Endothelial cell of umbilical vein (primary cell): ENCODE data around the gene FEN1. TPM values are rescaled to one million over a fixed set of nuclear protein-coding genes. Genes with fewer than 3 reads are reported as not detected.

ENCODE experiments used
- BruUV-seq: library from RNA; stranded (reverse); fragments of 400-500 nt; replicated peaks from 2 replicates; lab custom pipeline; 2021; lab: Mats Ljungman, UMichigan
- CTCF ChIA-PET: fragments of 300-600, 350-600 bp; sonication (Branson Sonifier 250); formaldehyde crosslinking; loops from one replicate; lab custom pipeline; 2021; ENCODE audit warnings: antibody characterized with exemption, inconsistent platforms; lab: Charles Lee
- POLR2A ChIA-PET: fragments of 300-600, 350-600 bp; sonication (Branson Sonifier 250); formaldehyde crosslinking; loops from one replicate; lab custom pipeline; 2021; ENCODE audit warnings: antibody characterized with exemption, inconsistent platforms; lab: Charles Lee
- DNase-seq: peaks from one replicate; pipeline ENCODE4 v3.0.0-alpha.2; 2011; ENCODE audit warnings: low read depth, low spot score
- FAIRE-seq: peaks from 2 replicates; lab custom pipeline; 2011; peaks lifted over from hg19 to GRCh38; lab: Jason Lieb, UNC
- H2AFZ ChIP-seq: 2 replicates; pipeline ENCODE4 v1.6.0; 2012; ENCODE audit warnings: low read depth, low read length, control low read depth, inconsistent platforms
- H3K27ac ChIP-seq: 2 replicates; pipeline ENCODE4 v1.5.1; 2011; ENCODE audit warnings: low read depth, mild to moderate bottlenecking, control low read depth, low read length, moderate library complexity; ENCODE audit not compliant: insufficient read depth
- H3K27me3 ChIP-seq, 2 experiments: 2 replicates each; pipeline versions ENCODE4 v1.6.0 to v1.6.1; 2011; ENCODE audit warnings: low read length in 2 of 2, mixed read lengths in 1 of 2; ENCODE audit not compliant: control insufficient read depth in 2 of 2, insufficient read depth in 2 of 2
- H3K36me3 ChIP-seq, 2 experiments: 2 replicates in 1 of 2; 3 replicates in 1 of 2; pipeline ENCODE4 v1.5.1; 2011; ENCODE audit warnings: low read length in 2 of 2, mild to moderate bottlenecking in 1 of 2, moderate library complexity in 1 of 2; ENCODE audit not compliant: control insufficient read depth in 2 of 2, insufficient read depth in 2 of 2; ENCODE audit errors: extremely low read depth in 1 of 2
- H3K4me1 ChIP-seq: 3 replicates; pipeline ENCODE4 v1.5.1; 2011; ENCODE audit warnings: mild to moderate bottlenecking, low read length; ENCODE audit not compliant: control insufficient read depth, insufficient read depth; ENCODE audit errors: extremely low read depth
- H3K4me2 ChIP-seq: 2 replicates; pipeline ENCODE4 v1.6.1; 2011; ENCODE audit warnings: low read length, control low read depth, mixed read lengths; ENCODE audit not compliant: insufficient read depth
- H3K4me3 ChIP-seq, 3 experiments: fragments of 200-600 bp in 1 of 3; sonication (generic), shearing (Covaris generic) in 1 of 3; replicated peaks in 1 of 3; 2 replicates each; pipeline ENCODE4 v1.5.1; 2011 to 2016; ENCODE audit warnings: control low read depth in 3 of 3, low read length in 3 of 3, mild to moderate bottlenecking in 2 of 3, inconsistent platforms in 1 of 3, low read depth in 1 of 3, moderate library complexity in 1 of 3; ENCODE audit not compliant: insufficient read depth in 1 of 3
- H3K79me2 ChIP-seq: 2 replicates; pipeline ENCODE4 v1.6.0; 2012; ENCODE audit warnings: low read length, inconsistent platforms; ENCODE audit not compliant: control insufficient read depth, insufficient read depth
- H3K9ac ChIP-seq: replicated peaks from 2 replicates; pipeline ENCODE3; 2011; ENCODE audit warnings: low read length, control low read depth; ENCODE audit not compliant: insufficient read depth; ENCODE audit errors: extremely low read depth
- H3K9me1 ChIP-seq: replicated peaks from 3 replicates; pipeline ENCODE4 v1.6.0; 2011; ENCODE audit warnings: mild to moderate bottlenecking, low read length; ENCODE audit not compliant: control insufficient read depth, insufficient read depth; ENCODE audit errors: extremely low read depth
- H3K9me3 ChIP-seq: replicated peaks from 2 replicates; pipeline ENCODE4 v1.5.1; 2012; ENCODE audit warnings: low read length, inconsistent platforms; ENCODE audit not compliant: control insufficient read depth, insufficient read depth
- H4K20me1 ChIP-seq: replicated peaks from 2 replicates; pipeline ENCODE3; 2011; ENCODE audit warnings: mild to moderate bottlenecking, low read length; ENCODE audit not compliant: control insufficient read depth, insufficient read depth; ENCODE audit errors: extremely low read depth
- EZH2 ChIP-seq: IDR thresholded peaks from 2 replicates; pipeline ENCODE4 v1.6.1; 2012; ENCODE audit warnings: borderline replicate concordance, low read depth, mild to moderate bottlenecking, moderate library complexity, low read length, inconsistent platforms; ENCODE audit not compliant: severe bottlenecking
- GATA2 ChIP-seq: IDR thresholded peaks from 2 replicates; pipeline ENCODE4 v1.7.0; 2011; ENCODE audit warnings: low read depth, mild to moderate bottlenecking, moderate library complexity, mixed read lengths, low read length; ENCODE audit not compliant: insufficient read length, insufficient read depth
- JUN ChIP-seq: IDR thresholded peaks from 2 replicates; pipeline ENCODE4 v1.6.1; 2011; ENCODE audit warnings: borderline replicate concordance, low read depth; ENCODE audit not compliant: insufficient read length, insufficient read depth
- MYC ChIP-seq: IDR thresholded peaks from one replicate; pipeline ENCODE4 v1.6.1; 2011; ENCODE audit warnings: mild to moderate bottlenecking, low read depth, low read length
- POLR2A ChIP-seq: IDR thresholded peaks from 2 replicates; pipeline ENCODE4 v1.6.1; 2012; ENCODE audit warnings: low read depth, mild to moderate bottlenecking, control low read depth, low read length
- POLR2AphosphoS5 ChIP-seq: IDR thresholded peaks from 2 replicates; pipeline ENCODE4 v1.6.1; 2012; ENCODE audit warnings: low read depth, mild to moderate bottlenecking, control low read depth, low read length, moderate library complexity; ENCODE audit not compliant: insufficient read depth
- dilution Hi-C: fragments of 300-500 bp; cut with MboI; formaldehyde crosslinking; loops from one replicate; pipeline ENCODE4 v1.15.0; 2019; ENCODE audit warnings: low sequenced_read_pairs; ENCODE audit not compliant: extremely low pct_ligation_motif_present
- intact Hi-C: fragments of 100-400 bp; cut with micrococcal nuclease; formaldehyde crosslinking; loops from one replicate; pipeline ENCODE4 v1.10.0; 2022
- polyA plus RNA-seq, 4 experiments: library from polyadenylated mRNA; depleted of rRNA in 3 of 4; stranded (reverse) in 3 of 4; unstranded in 1 of 4; fragments of >200 nt; gene quantifications; 2 replicates each; pipeline versions ENCODE4 v1.2.1 to v1.2.3, GENCODE V29; 2011 to 2012; ENCODE audit warnings: missing spikeins in 1 of 4
- total RNA-seq: library from RNA; stranded (reverse); gene quantifications from 2 replicates; pipeline ENCODE4 v1.2.3, GENCODE V29; 2021
- TF ChIP-seq, protein P1 (sequence below): IDR thresholded peaks from 2 replicates; pipeline ENCODE4 v1.6.1; 2011; ENCODE audit not compliant: insufficient read depth, insufficient read length

FEN1 gene
- total and polyA plus RNA-seq, 2 donors (not counting 3 experiments of a cell fraction or from before 2014, with no cell fraction given) = 29.3 to 60.5 TPM

DNA sequence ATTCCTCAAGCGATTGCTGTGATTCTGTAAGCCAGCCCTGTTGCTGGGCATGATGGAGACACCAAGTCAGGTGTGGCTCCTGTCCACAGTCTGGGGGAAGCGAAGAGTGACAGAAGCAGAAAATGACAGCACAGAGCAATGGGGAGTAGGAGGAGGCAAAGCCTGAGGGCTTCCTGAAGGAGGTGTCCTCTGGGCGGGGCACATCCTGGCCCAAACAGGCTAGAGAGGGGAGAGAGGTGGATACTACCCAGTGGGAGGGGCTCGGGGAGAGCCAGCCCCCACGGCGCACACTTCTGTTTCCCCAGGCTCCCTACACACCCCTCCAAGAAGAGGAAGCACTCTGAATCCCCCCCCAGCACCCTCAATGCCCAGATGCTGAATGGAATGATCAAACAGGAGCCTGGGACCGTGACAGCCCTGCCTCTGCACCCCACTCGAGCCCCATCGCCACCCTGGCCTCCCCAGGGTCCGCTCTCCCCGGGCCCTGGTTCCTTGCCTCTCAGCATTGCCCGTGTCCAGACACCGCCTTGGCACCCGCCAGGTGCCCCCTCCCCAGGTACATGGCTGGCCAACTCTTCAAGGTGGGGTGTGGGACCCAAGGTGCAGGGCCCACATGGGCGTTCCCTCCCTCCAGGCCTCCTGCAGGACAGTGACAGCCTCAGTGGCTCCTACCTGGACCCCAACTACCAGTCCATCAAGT is 21.4 kb upstream of the FEN1 start:
- no peak overlapping the region for H2AFZ ChIP-seq
- no peaks in the 10 kb centered on the region for H3K79me2 ChIP-seq
- H3K4me1 ChIP-seq = peaks cover 6% of the 10 kb centered on the region
- ChIA-PET POLR2A (no interaction called here), CTCF (no interaction called here)
- H3K27ac ChIP-seq = no peak overlapping the region
- no peak overlapping the region for H3K4me2 ChIP-seq
- BruUV-seq = no TSS peak
- dilution Hi-C loops (no loop called here), intact Hi-C loops (no loop called here)
- no peaks in the 10 kb centered on the region for H3K9me1 ChIP-seq
- no peaks in the 10 kb centered on the region for H3K27me3 ChIP-seq
- no peaks in the 10 kb centered on the region for H4K20me1 ChIP-seq
- H3K36me3 ChIP-seq = no peaks in the 10 kb centered on the region
- H3K9me3 ChIP-seq = no peaks in the 10 kb centered on the region
- TF ChIP-seq, protein P1, sequence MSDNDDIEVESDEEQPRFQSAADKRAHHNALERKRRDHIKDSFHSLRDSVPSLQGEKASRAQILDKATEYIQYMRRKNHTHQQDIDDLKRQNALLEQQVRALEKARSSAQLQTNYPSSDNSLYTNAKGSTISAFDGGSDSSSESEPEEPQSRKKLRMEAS = no peak
- TF ChIP-seq EZH2 (no peak), MYC (no peak), GATA2 (no peak)
- H3K9ac ChIP-seq = no peak overlapping the region
- FAIRE-seq (no peak), DNase-seq (no peak)
- H3K4me3 ChIP-seq = no peak overlapping the region

DNA sequence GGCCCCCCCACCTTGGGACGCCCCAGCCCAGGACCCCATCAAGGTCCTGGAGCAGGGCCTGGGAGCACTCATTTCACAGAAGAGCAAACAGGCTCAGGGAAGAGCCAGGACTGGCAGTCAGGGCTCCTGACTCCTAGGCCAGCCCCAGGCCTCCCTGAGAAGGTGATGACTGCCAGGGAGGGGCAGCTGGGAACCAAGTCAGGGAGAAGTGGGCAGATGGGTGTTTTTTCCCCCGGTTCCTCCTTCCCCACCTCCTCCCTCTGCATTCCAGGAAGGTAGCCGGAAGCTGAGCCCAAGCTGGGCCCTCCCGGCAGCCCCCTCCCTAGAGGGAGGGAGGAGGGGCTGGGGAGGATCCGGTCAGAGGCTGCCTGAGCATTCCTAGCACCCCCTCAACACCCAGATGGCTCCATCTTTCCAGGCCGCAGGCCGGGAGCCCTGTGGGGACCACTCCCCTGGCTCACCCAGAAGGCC is 20.7 kb upstream of the FEN1 start:
- POLR2A ChIA-PET = no interaction called here
- Histone ChIP-seq H3K4me2 (no peak overlapping the region), H3K27me3 (no peaks in the 10 kb centered on the region), H3K9ac (no peak overlapping the region), H3K27ac (no peak overlapping the region), H3K4me1 (peaks cover 6% of the 10 kb centered on the region), H3K4me3 (no peak overlapping the region), H3K9me3 (no peaks in the 10 kb centered on the region), H3K36me3 (no peaks in the 10 kb centered on the region), H2AFZ (peak overlapping the region; percentile 34), H3K9me1 (no peaks in the 10 kb centered on the region), H3K79me2 (no peaks in the 10 kb centered on the region), H4K20me1 (no peaks in the 10 kb centered on the region)
- CTCF ChIA-PET = interaction anchor here (0.8 to 1.4 kb wide), 2 partner anchors 11 to 25 kb away, joined by 3 to 8 read pairs; no protein-coding TSS in a partner anchor
- no TSS peak for BruUV-seq
- TF ChIP-seq POLR2A (no peak), EZH2 (no peak), GATA2 (no peak), JUN (no peak), POLR2AphosphoS5 (no peak)
- TF ChIP-seq, protein P1 = no peak
- FAIRE-seq (no peak), DNase-seq (no peak)
- dilution Hi-C loops (no loop called here), intact Hi-C loops (no loop called here)
